Mononuclear cell (primary cell): ENCODE data around the gene JCHAIN. TPM values are rescaled to one million over a fixed set of nuclear protein-coding genes. Genes with fewer than 3 reads are reported as not detected.
"Not testable (repeated sequence)": the region's sequence is repeated elsewhere in the genome, so short reads cannot be mapped to it uniquely, and the experiment has no call there.

Source experiments
- H3K27me3 ChIP-seq: 2 replicates; pipeline ENCODE4 v1.6.0; 2011; ENCODE audit warnings: low read length, control low read depth; ENCODE audit not compliant: insufficient read depth
- H3K4me1 ChIP-seq: 2 replicates; pipeline ENCODE4 v1.5.1; 2011; ENCODE audit warnings: mild to moderate bottlenecking, low read length, control low read depth; ENCODE audit not compliant: insufficient read depth
- H3K4me3 ChIP-seq: 2 replicates; pipeline ENCODE4 v1.5.1; 2011; ENCODE audit warnings: mild to moderate bottlenecking, low read length, moderate library complexity
- H3K9me3 ChIP-seq: 2 replicates; pipeline ENCODE4 v1.5.1; 2011; ENCODE audit warnings: low read depth, mild to moderate bottlenecking, control low read depth, low read length
- total RNA-seq: library from RNA; depleted of rRNA; stranded (reverse); fragments of >200 nt; gene quantifications from one replicate; pipeline ENCODE4 v1.2.3, GENCODE V29; 2012

JCHAIN gene
- total RNA-seq, 1 donor: 45.8 TPM

GRCh38 chr4:70674731-70675130 is 8.4 kb upstream of the JCHAIN start:
- no peaks in the 10 kb centered on the region for H3K27me3 ChIP-seq
- H3K4me3 ChIP-seq: no peak overlapping the region
- peaks cover 7% of the 10 kb centered on the region for H3K4me1 ChIP-seq
- H3K9me3 ChIP-seq: no peaks in the 10 kb centered on the region

DNA sequence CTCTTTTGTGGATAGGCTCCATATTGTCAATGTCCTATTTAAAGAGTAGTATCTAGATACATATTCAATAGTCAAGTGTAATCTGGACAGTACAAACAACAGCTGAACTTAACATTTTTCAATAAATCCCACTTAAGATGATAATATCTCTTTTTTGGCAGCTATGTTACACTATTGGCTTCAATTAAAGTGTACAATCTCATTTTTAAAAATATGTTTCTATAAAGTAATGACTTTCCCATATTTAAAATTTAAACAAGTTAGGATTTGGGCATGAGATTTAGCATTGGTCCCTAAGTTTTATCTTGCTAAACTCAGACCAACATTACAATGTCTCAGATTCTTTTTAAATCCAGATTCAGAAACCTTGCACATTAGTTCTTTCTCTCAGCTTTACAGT is 7.9 kb upstream of the JCHAIN start:
- Histone ChIP-seq H3K4me3 (no peak overlapping the region), H3K9me3 (no peaks in the 10 kb centered on the region), H3K27me3 (no peaks in the 10 kb centered on the region), H3K4me1 (peaks cover 7% of the 10 kb centered on the region)

- Histone ChIP-seq H3K4me1 (no peaks in the 10 kb centered on the region), H3K9me3 (no peaks in the 10 kb centered on the region), H3K4me3 (no peak overlapping the region), H3K27me3 (no peaks in the 10 kb centered on the region)
Measured at GRCh38 chr4:70671091-70671490, 4.8 kb upstream of the JCHAIN start.

- H3K4me3 ChIP-seq: no peak overlapping the region
- no peaks in the 10 kb centered on the region for H3K4me1 ChIP-seq
- H3K27me3 ChIP-seq: no peaks in the 10 kb centered on the region
- H3K9me3 ChIP-seq: no peaks in the 10 kb centered on the region
Measured at GRCh38 chr4:70670332-70671014, 4.2 kb upstream of the JCHAIN start.

GRCh38 chr4:70667740-70668535 is 1.6 kb upstream of the JCHAIN start:
- H3K4me3 ChIP-seq: no peak overlapping the region
- no peaks in the 10 kb centered on the region for H3K4me1 ChIP-seq
- H3K9me3 ChIP-seq: no peaks in the 10 kb centered on the region
- no peaks in the 10 kb centered on the region for H3K27me3 ChIP-seq

GRCh38 chr4:70661309-70661922 is 4.9 kb downstream of the JCHAIN start:
- not testable (repeated sequence) for H3K9me3 ChIP-seq, H3K4me3 ChIP-seq, H3K4me1 ChIP-seq, H3K27me3 ChIP-seq

GRCh38 chr4:70660106-70660505 is 6.2 kb downstream of the JCHAIN start:
- peaks cover 6% of the 10 kb centered on the region for H3K4me1 ChIP-seq
- no peak overlapping the region for H3K4me3 ChIP-seq
- no peaks in the 10 kb centered on the region for H3K9me3 ChIP-seq
- H3K27me3 ChIP-seq: no peaks in the 10 kb centered on the region

DNA sequence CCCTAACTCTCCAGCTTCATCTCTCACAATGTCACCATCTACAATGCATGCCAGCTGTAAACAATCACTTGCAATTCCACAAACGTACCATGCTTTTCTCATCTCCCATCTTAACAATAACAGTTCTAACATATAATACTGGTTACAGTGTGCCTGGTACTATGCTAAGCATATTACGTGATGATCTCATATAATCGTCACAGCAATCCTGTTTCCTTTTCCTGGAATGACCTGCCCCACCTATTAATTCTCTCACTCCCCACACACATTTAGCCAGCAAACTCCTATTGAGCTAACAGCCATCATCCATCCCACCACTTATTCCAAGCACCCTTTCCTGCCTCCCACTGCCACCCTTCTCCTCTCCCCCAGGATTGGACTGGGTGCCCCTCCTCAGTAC is 7.9 kb downstream of the JCHAIN start:
- H3K4me3 ChIP-seq: no peak overlapping the region
- peaks cover 6% of the 10 kb centered on the region for H3K4me1 ChIP-seq
- H3K27me3 ChIP-seq: no peaks in the 10 kb centered on the region
- H3K9me3 ChIP-seq: no peaks in the 10 kb centered on the region

DNA sequence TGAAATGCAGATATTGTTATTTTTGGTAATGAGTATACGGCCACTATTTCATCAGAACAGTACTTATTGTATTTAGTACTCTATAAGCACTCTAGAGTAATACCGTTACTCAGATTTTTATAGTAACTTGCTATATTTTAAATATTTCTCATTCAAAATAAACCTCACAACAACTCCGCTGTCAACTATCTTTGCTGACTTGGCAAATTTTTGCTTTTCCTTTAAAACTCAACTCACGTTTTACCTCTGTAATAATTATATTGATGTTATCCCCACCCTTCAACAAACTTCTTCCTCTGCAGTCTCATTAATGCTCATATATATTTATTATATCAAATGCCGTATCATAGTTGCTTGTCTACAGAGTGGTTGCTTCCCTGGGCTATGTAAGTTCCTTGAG is 9.0 kb downstream of the JCHAIN start:
- Histone ChIP-seq H3K9me3 (no peaks in the 10 kb centered on the region), H3K4me1 (peaks cover 6% of the 10 kb centered on the region), H3K27me3 (no peaks in the 10 kb centered on the region), H3K4me3 (no peak overlapping the region)

GRCh38 chr4:70654605-70655011 is 11.7 kb downstream of the JCHAIN start:
- peaks cover 6% of the 10 kb centered on the region for H3K4me1 ChIP-seq
- H3K27me3 ChIP-seq: no peaks in the 10 kb centered on the region
- no peak overlapping the region for H3K4me3 ChIP-seq
- no peaks in the 10 kb centered on the region for H3K9me3 ChIP-seq

- Histone ChIP-seq H3K4me3 (no peak overlapping the region), H3K9me3 (no peaks in the 10 kb centered on the region), H3K27me3 (no peaks in the 10 kb centered on the region), H3K4me1 (no peaks in the 10 kb centered on the region)
Measured at GRCh38 chr4:70651864-70652506, 14.3 kb downstream of the JCHAIN start.

DNA sequence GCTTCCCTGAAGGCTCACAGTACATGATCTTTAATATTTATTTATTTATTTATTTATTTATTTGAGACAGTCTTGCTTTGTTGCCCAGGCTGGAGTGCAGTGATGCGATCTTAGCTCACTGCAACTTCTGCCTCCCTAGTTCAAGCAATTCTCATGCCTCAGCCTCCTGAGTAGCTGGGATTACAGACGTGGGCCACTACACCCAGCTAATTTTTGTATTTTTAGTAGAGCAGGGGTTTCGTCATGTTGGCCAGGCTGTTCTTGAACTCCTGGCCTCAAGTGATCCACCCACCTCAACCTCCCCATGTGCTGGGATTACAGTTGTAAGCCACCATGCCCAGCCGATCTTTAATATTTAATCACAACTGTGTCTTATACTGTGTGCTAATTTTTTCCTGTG is 15.6 kb downstream of the JCHAIN start:
- H3K4me1 ChIP-seq, H3K27me3 ChIP-seq, H3K9me3 ChIP-seq: not testable (repeated sequence)

GRCh38 chr4:70640192-70640591 is 26.1 kb downstream of the JCHAIN start:
- Histone ChIP-seq H3K27me3 (no peaks in the 10 kb centered on the region), H3K4me3 (no peak overlapping the region), H3K9me3 (no peaks in the 10 kb centered on the region), H3K4me1 (no peaks in the 10 kb centered on the region)

More for the DNA sequence above, 15.6 kb downstream of the JCHAIN start:
- H3K4me3 ChIP-seq: not testable (repeated sequence)

DNA sequence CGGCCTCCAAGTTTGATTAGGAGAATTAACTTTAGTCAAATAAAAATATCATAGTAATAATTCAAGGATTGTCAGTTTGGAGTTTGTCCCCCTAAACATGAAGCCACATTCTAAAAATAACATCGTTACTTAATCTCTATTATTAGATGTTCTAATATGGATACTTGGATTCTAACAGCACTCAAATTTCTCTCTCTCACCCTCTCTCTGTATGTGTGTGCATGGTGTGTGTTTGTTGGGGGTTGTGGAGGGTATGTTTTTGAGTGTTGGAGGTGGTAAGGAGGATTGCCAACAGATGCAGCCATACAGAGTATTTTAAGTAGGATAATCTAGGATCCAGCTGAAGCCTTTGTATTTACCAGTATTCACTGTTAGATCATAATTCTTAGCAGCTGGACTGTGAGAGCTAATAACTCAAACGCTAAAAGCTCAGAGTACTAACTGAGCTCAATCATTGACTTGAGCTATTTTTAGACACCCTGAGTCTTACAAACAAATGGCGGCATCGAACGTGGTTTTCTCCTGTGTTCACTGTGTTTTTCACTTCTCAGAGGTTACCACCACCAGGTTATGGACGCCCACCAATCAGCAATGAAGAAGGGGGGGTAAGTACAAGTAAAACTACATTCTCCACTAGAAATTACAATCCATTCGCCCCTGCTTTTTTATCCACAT is 28.9 kb downstream of the JCHAIN start:
- Histone ChIP-seq H3K4me3 (no peak overlapping the region), H3K9me3 (no peaks in the 10 kb centered on the region), H3K4me1 (no peaks in the 10 kb centered on the region), H3K27me3 (no peaks in the 10 kb centered on the region)

DNA sequence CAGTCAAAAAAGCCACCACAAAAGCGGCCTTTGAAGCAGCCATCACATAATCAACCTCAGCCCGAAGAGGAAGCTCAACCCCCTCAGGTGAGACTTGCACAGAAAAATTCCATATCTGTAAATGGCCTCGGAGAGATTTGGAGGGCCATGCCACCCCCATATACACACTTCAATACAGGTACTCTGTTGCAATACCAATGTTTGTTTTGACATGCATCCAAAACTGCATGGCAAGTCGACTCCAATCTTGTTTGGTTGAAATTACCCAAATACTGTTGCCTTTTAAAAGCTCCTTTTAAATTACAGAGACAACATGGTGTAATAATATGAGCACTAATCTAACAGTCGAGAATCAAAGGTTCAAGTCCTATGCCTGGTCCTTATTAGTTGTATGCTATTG is 31.8 kb downstream of the JCHAIN start:
- Histone ChIP-seq H3K4me3 (no peak overlapping the region), H3K9me3 (no peaks in the 10 kb centered on the region), H3K27me3 (no peaks in the 10 kb centered on the region), H3K4me1 (no peaks in the 10 kb centered on the region)
